Measurements from ENCODE around the gene KLRF1. TPM values are rescaled to one million over a fixed set of nuclear protein-coding genes. Genes with fewer than 3 reads are reported as not detected.

KLRF1 gene
- total and polyA plus RNA-seq, 9 donors = 0.17 to 1.1 (median 0.39) TPM; not detected in 5

- intact Hi-C loops (cut with DNase I) = no loop called here
- H3K36me3 ChIP-seq = no peaks in the 10 kb centered on the region
- DNase-seq = no peak
- no peaks in the 10 kb centered on the region for H3K4me1 ChIP-seq (ENCODE audit: insufficient read depth)
- no peak for TF ChIP-seq POLR2A (IDR thresholded peaks at IDR 0.05)
- no peak for TF ChIP-seq EP300 (IDR thresholded peaks at IDR 0.05)
- TF ChIP-seq CTCF (IDR thresholded peaks at IDR 0.05) = no peak
- no peak overlapping the region for H3K4me3 ChIP-seq
- H3K27me3 ChIP-seq = no peaks in the 10 kb centered on the region
- H3K9me3 ChIP-seq = no peaks in the 10 kb centered on the region
- H3K27ac ChIP-seq = no peak overlapping the region
Observed at GRCh38 chr12:9883175-9883574, 55.9 kb downstream of the KLRF1 start.

- 54 to 61% (median 57%) methylated on average over 4 of the region's 4 CpGs for WGBS, 3 donors
- H3K27ac ChIP-seq = no peak overlapping the region
- TF ChIP-seq POLR2A (IDR thresholded peaks at IDR 0.05) (no peak), CTCF (IDR thresholded peaks at IDR 0.05) (no peak), EP300 (IDR thresholded peaks at IDR 0.05) (no peak)
- no peak overlapping the region for H3K4me3 ChIP-seq
- H3K36me3 ChIP-seq = no peaks in the 10 kb centered on the region
- no peak for DNase-seq
- no peaks in the 10 kb centered on the region for H3K27me3 ChIP-seq
- H3K4me1 ChIP-seq (ENCODE audit: insufficient read depth) = no peaks in the 10 kb centered on the region
- no peaks in the 10 kb centered on the region for H3K9me3 ChIP-seq
- intact Hi-C loops (cut with DNase I) = no loop called here
Observed at GRCh38 chr12:9888665-9889273, 61.5 kb downstream of the KLRF1 start.

Other genes with a start within 250 kb of the KLRF1 start
- gene KLRB1, start 219.6 kb upstream of the KLRF1 start, total RNA-seq = under 1 TPM in 5 of 7 donors, not detected in 2; 0.15 to 0.69 (median 0.36) TPM
- gene KLRB1, start 219.6 kb upstream of the KLRF1 start, polyA plus RNA-seq = 1 to 10 TPM in 1 of 2 donors, under 1 TPM in 1; 0.58 to 2.8 TPM
- gene CLEC2D, start 157.8 kb upstream of the KLRF1 start, total RNA-seq = 10 to 100 TPM in 5 of 7 donors, 1 to 10 TPM in 2; 6.8 to 16.1 (median 11.5) TPM
- 1 to 10 TPM; 2.4 to 8.1 TPM for gene CLEC2D, start 157.8 kb upstream of the KLRF1 start, polyA plus RNA-seq
- under 1 TPM in 2 of 7 donors, not detected in 5; 0.53 to 0.60 TPM for gene CLECL1, start 94.4 kb upstream of the KLRF1 start, total RNA-seq
- under 1 TPM; 0.58 to 0.73 TPM for gene CLECL1, start 94.4 kb upstream of the KLRF1 start, polyA plus RNA-seq
- 1 to 10 TPM in 6 of 7 donors, under 1 TPM in 1; 0.63 to 7.8 (median 2.3) TPM for gene CD69, start 66.6 kb upstream of the KLRF1 start, total RNA-seq
- gene CD69, start 66.6 kb upstream of the KLRF1 start, polyA plus RNA-seq = 1 to 10 TPM; 2.1 to 6.6 TPM
- 10 to 100 TPM; 16.4 to 60.4 (median 26.0) TPM for gene CLEC2B, start 41.9 kb downstream of the KLRF1 start, total RNA-seq
- gene CLEC2B, start 41.9 kb downstream of the KLRF1 start, polyA plus RNA-seq = 10 to 100 TPM; 27.1 to 31.6 TPM
- gene KLRF2, start 54.0 kb downstream of the KLRF1 start, total RNA-seq = not detected
- gene KLRF2, start 54.0 kb downstream of the KLRF1 start, polyA plus RNA-seq = not detected
- not detected for gene CLEC2A, start 104.9 kb downstream of the KLRF1 start, total RNA-seq
- not detected for gene CLEC2A, start 104.9 kb downstream of the KLRF1 start, polyA plus RNA-seq
- gene CLEC12A, start 143.9 kb downstream of the KLRF1 start, total RNA-seq = 1 to 10 TPM in 1 of 7 donors, under 1 TPM in 2, not detected in 4; 0.46 to 1.8 (median 1.00) TPM
- under 1 TPM; 0.63 to 0.97 TPM for gene CLEC12A, start 143.9 kb downstream of the KLRF1 start, polyA plus RNA-seq
- under 1 TPM in 1 of 7 donors, not detected in 6; 0.26 TPM for gene CLEC1B, start 171.6 kb downstream of the KLRF1 start, total RNA-seq
- gene CLEC1B, start 171.6 kb downstream of the KLRF1 start, polyA plus RNA-seq = under 1 TPM; 0.06 to 0.47 TPM
- gene CLEC12B, start 183.1 kb downstream of the KLRF1 start, total RNA-seq = not detected
- under 1 TPM in 1 of 2 donors, not detected in 1; 0.05 TPM for gene CLEC12B, start 183.1 kb downstream of the KLRF1 start, polyA plus RNA-seq
- gene CLEC9A, start 203.2 kb downstream of the KLRF1 start, total RNA-seq = under 1 TPM in 3 of 7 donors, not detected in 4; 0.22 to 0.51 (median 0.46) TPM
- gene CLEC9A, start 203.2 kb downstream of the KLRF1 start, polyA plus RNA-seq = under 1 TPM; 0.04 to 1.00 TPM